Esophagus squamous epithelium (tissue), 5 donors: Measurements from ENCODE around the gene SOX1. TPM values are rescaled to one million over a fixed set of nuclear protein-coding genes. Genes with fewer than 3 reads are reported as not detected.

ENCODE experiments used
- DNase-seq: peaks from one replicate; lab custom pipeline; 2025; lab: John Stamatoyannopoulos, UW
- H3K27ac ChIP-seq, 4 donors: fragments of 200-600 bp; sonication (generic); one replicate each; pipeline ENCODE4 v1.5.1; 2016 to 2019; ENCODE audit warnings: mild to moderate bottlenecking in 1 of 4
- H3K27me3 ChIP-seq, 4 donors: fragments of 200-600 bp; sonication (generic); 1 replicate in 3 of 4; 2 replicates in 1 of 4; pipeline versions ENCODE4 v1.5.1 to v1.6.0; 2017 to 2021; ENCODE audit warnings: antibody characterized with exemption in 1 of 4
- H3K36me3 ChIP-seq, 3 donors: fragments of 200-600 bp; sonication (generic); one replicate each; pipeline ENCODE4 v1.5.1; 2016 to 2019
- H3K4me1 ChIP-seq, 3 donors: fragments of 200-600 bp; sonication (generic); one replicate each; pipeline ENCODE4 v1.5.1; 2017 to 2019
- H3K4me3 ChIP-seq, 4 donors: fragments of 200-600 bp; sonication (generic); 1 replicate in 3 of 4; 2 replicates in 1 of 4; pipeline ENCODE4 v1.5.1; 2016 to 2019; ENCODE audit warnings: mild to moderate bottlenecking in 2 of 4, moderate library complexity in 1 of 4
- H3K9me3 ChIP-seq, 3 donors: fragments of 200-600 bp; sonication (generic); one replicate each; pipeline ENCODE4 v1.5.1; 2016 to 2019
- POLR2A ChIP-seq, 4 donors: fragments of 450-650 bp; IDR thresholded peaks; one replicate each; pipeline ENCODE4 v1.6.1; 2017; ENCODE audit warnings: antibody characterized with exemption in 4 of 4, mild to moderate bottlenecking in 4 of 4, moderate library complexity in 3 of 4
- WGBS, 2 donors: methylation state at CpG; one replicate each; pipeline ENCODE4 v1.1.5; 2018; 5-methylcytosine and 5-hydroxymethylcytosine counted together
- intact Hi-C: fragments of 100-400 bp; cut with DNase I; formaldehyde crosslinking; loops from one replicate; pipeline ENCODE4 v1.15.0; 2022
- total RNA-seq, 4 donors: library from RNA; depleted of rRNA; stranded (reverse); fragments of >200 nt; gene quantifications; one replicate each; pipeline ENCODE4 v1.1.0, GENCODE V29; 2016
- TF ChIP-seq, protein P1 (sequence below), 6 experiments: fragments of 450-650 bp in 4 of 6; fragments of 200-600 bp in 2 of 6; sonication (generic) in 2 of 6; IDR thresholded peaks; one replicate each; pipeline ENCODE4 v1.5.1; 2016 to 2019; ENCODE audit warnings: antibody characterized with exemption in 6 of 6, mild to moderate bottlenecking in 4 of 6, moderate library complexity in 4 of 6
- donor health status: DM: yes; HTN: yes; CAD: no.

SOX1 gene
- total RNA-seq, 4 donors from 2014 or later, result 0.19 TPM; not detected in 3

DNA sequence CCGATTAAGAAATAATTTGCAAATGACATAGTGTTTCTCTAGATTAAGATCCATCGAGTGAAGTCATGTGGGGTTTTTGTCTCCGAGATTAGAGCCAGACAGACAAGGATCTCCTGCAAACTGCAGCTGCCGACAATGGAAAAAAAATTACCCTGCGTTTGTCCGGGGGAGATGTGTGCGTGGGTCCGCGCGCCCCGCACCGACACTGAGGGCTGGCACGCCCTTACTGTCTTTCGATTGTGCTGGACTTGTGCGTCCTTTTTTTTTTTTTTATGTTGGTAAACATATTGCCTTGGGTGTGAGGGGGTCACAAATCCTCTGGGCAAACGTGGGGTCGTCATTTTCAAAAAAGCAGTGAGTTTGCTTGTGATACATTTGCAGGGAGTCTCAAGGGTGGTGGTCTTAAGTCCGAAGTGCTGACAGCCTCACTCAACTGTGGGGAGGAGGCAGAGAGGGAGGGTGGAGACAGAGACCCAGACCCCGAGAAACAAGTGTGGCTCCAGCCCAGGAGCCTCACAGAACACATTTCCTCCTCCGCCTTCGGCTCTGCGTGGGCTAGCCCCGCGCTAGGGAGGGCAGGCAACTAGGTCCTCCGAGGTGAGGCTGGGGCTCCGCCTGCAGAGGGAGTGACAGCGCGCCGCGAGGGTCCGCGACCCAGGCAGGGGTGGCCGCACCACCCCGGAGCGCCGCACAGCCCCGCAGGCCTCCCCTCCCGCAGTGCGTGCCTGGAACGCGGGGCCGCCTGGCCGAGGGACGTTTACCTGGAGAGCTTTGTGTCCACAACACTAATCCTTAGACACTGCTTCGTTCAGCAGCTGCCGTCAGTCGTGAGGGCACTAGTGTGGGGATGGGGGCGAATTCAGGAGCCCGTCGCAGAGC is 11.7 kb upstream of the SOX1 start:
- Histone ChIP-seq H3K9me3 (no peaks in the 10 kb centered on the region), H3K27me3 (peaks cover 36 to 100% (median 47%) of the 10 kb centered on the region in 4 donors), H3K4me1 (peaks cover 0 to 45% (median 10%) of the 10 kb centered on the region in 3 donors), H3K36me3 (no peaks in the 10 kb centered on the region), H3K27ac (no peak overlapping the region), H3K4me3 (no peak overlapping the region)
- intact Hi-C loops, result no loop called here
- WGBS, 2 donors, result 16 to 25% methylated on average over 23 to 38 of the region's 50 CpGs
- no peak for DNase-seq
- TF ChIP-seq POLR2A (IDR thresholded peaks at IDR 0.05), result no peak
- TF ChIP-seq, protein P1, sequence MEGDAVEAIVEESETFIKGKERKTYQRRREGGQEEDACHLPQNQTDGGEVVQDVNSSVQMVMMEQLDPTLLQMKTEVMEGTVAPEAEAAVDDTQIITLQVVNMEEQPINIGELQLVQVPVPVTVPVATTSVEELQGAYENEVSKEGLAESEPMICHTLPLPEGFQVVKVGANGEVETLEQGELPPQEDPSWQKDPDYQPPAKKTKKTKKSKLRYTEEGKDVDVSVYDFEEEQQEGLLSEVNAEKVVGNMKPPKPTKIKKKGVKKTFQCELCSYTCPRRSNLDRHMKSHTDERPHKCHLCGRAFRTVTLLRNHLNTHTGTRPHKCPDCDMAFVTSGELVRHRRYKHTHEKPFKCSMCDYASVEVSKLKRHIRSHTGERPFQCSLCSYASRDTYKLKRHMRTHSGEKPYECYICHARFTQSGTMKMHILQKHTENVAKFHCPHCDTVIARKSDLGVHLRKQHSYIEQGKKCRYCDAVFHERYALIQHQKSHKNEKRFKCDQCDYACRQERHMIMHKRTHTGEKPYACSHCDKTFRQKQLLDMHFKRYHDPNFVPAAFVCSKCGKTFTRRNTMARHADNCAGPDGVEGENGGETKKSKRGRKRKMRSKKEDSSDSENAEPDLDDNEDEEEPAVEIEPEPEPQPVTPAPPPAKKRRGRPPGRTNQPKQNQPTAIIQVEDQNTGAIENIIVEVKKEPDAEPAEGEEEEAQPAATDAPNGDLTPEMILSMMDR (IDR thresholded peaks at IDR 0.05), result no peak

DNA sequence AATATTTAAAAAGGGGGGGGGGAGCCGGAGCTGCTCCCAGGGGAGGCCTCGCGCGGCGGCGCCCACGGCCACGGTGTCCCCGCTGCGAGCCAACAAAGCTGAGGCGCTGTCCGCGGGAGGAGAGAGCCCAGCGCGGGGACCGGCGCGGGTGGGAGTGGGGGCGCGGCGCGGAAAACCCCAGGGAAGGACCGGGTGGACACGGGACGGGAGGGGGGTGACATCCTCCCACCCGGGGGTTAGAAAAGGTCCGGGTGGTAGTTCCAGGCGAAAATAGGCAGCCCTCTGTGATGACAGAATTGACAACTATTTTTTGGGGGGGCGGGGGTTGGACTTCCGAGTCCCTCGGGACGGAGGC is 11.1 kb upstream of the SOX1 start:
- no peaks in the 10 kb centered on the region for H3K9me3 ChIP-seq
- H3K4me1 ChIP-seq, result peaks cover 0 to 45% (median 10%) of the 10 kb centered on the region in 3 donors
- no peak for TF ChIP-seq POLR2A (IDR thresholded peaks at IDR 0.05)
- TF ChIP-seq, protein P1 (IDR thresholded peaks at IDR 0.05), result no peak
- no peaks in the 10 kb centered on the region for H3K36me3 ChIP-seq
- DNase-seq, result no peak
- H3K27ac ChIP-seq, result no peak overlapping the region
- H3K4me3 ChIP-seq, result no peak overlapping the region
- peaks cover 36 to 100% (median 49%) of the 10 kb centered on the region in 4 donors for H3K27me3 ChIP-seq
- WGBS, 2 donors, result 6 to 8% methylated on average over 9 to 12 of the region's 32 CpGs
- intact Hi-C loops, result no loop called here

DNA sequence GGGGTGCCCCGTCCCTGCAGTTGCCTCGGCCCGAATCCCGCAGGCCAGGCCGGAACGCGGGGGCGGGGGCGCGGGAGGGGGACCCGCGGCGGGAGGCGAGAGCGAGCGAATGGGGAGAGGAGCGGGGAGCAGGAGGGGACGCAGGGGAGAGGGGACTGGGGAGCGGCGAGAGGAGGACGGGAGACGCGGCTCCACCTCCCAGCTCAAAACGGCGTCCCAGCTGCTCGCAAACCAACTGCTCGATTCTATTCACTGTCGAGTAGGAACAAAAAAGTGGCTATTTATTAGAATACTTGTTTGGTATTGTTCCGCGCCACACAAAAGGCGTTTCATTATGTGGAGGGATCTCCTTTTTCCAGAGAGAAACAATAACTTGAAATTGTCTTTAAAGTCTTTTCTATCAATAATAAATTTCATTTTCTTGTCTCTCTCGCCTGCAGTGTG is 10.6 kb upstream of the SOX1 start:
- H3K9me3 ChIP-seq, result no peaks in the 10 kb centered on the region
- WGBS, 2 donors, result 9% methylated on average over 14 to 19 of the region's 32 CpGs
- H3K4me1 ChIP-seq, result peaks cover 0 to 45% (median 10%) of the 10 kb centered on the region in 3 donors
- TF ChIP-seq, protein P1 (IDR thresholded peaks at IDR 0.05), result no peak
- no peak for TF ChIP-seq POLR2A (IDR thresholded peaks at IDR 0.05)
- intact Hi-C loops, result no loop called here
- H3K4me3 ChIP-seq, result peak overlapping the region in 1 of 4 donors; percentile 14
- peaks cover 36 to 100% (median 52%) of the 10 kb centered on the region in 4 donors for H3K27me3 ChIP-seq
- no peaks in the 10 kb centered on the region for H3K36me3 ChIP-seq
- no peak overlapping the region for H3K27ac ChIP-seq
- DNase-seq, result no peak

GRCh38 chr13:112056739-112057438 is 10.1 kb upstream of the SOX1 start:
- intact Hi-C loops, result no loop called here
- Histone ChIP-seq H3K36me3 (no peaks in the 10 kb centered on the region), H3K4me1 (peaks cover 0 to 45% (median 10%) of the 10 kb centered on the region in 3 donors), H3K9me3 (no peaks in the 10 kb centered on the region), H3K27ac (no peak overlapping the region), H3K4me3 (peak overlapping the region in 1 of 4 donors; percentile 14), H3K27me3 (peaks cover 36 to 100% (median 57%) of the 10 kb centered on the region in 4 donors)
- DNase-seq, result no peak
- 5 to 12% methylated on average over 25 to 35 of the region's 72 CpGs for WGBS, 2 donors
- TF ChIP-seq POLR2A (IDR thresholded peaks at IDR 0.05), result no peak
- TF ChIP-seq, protein P1 (IDR thresholded peaks at IDR 0.05), result no peak

DNA sequence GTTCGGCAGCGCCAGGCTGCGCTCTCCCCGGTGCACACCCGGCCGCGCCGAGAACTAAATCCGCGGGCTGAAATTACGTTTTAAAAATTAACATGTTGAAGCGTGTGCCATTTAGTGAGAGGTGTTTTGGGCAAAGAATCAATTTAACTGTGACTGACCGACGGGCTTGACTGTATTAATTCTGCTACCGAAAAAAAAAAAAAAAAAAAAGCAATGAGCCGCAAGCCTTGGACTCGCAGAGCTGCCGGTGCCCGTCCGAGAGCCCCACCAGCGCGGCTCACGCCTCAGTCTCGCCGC is 9.6 kb upstream of the SOX1 start:
- DNase-seq, result no peak
- peaks cover 0 to 46% (median 10%) of the 10 kb centered on the region in 3 donors for H3K4me1 ChIP-seq
- TF ChIP-seq, protein P1 (IDR thresholded peaks at IDR 0.05), result no peak
- no peak for TF ChIP-seq POLR2A (IDR thresholded peaks at IDR 0.05)
- no peak overlapping the region for H3K4me3 ChIP-seq
- H3K27ac ChIP-seq, result no peak overlapping the region
- H3K9me3 ChIP-seq, result no peaks in the 10 kb centered on the region
- no peaks in the 10 kb centered on the region for H3K36me3 ChIP-seq
- H3K27me3 ChIP-seq, result peaks cover 36 to 100% (median 60%) of the 10 kb centered on the region in 4 donors
- WGBS, 2 donors, result 4 to 19% methylated on average over 13 to 14 of the region's 25 CpGs
- intact Hi-C loops, result no loop called here
